ENCODE results near the gene SFXN2.

The SFXN2 gene

GRCh38 chr10:102781090-102781920 lies 66.9 kb downstream of the SFXN2 start:
- TF ChIP-seq CTCF (IDR thresholded peaks at IDR 0.05; ENCODE audit: control extremely low read depth, extremely low read depth, low read depth, missing control alignments), result no peak
- DNase-seq (ENCODE audit: extremely low spot score), result no peak
- POLR2A ChIA-PET, result no interaction called here
- CTCF ChIA-PET, result interaction anchor here (1.2 to 1.6 kb wide), 3 partner anchors 8 to 29 kb away, joined by 3 to 5 read pairs (median 4); no protein-coding TSS in a partner anchor

GRCh38 chr10:102781921-102782557 lies 67.6 kb downstream of the SFXN2 start:
- DNase-seq (ENCODE audit: extremely low spot score), result no peak
- CTCF ChIA-PET, result interaction anchor here (1.2 to 1.6 kb wide), 3 partner anchors 8 to 30 kb away, joined by 3 to 5 read pairs (median 4); no protein-coding TSS in a partner anchor
- POLR2A ChIA-PET, result no interaction called here
- TF ChIP-seq CTCF (IDR thresholded peaks at IDR 0.05; ENCODE audit: control extremely low read depth, extremely low read depth, low read depth, missing control alignments), result no peak

- TF ChIP-seq CTCF (IDR thresholded peaks at IDR 0.05; ENCODE audit: control extremely low read depth, extremely low read depth, low read depth, missing control alignments), result no peak
- CTCF ChIA-PET, result interaction anchor here (1.6 kb wide), 1 partner anchor 9 kb away, joined by 5 read pairs; no protein-coding TSS in a partner anchor
Measured at GRCh38 chr10:102782673-102783551, 68.5 kb downstream of the SFXN2 start.

GRCh38 chr10:102783568-102783967 lies 69.1 kb downstream of the SFXN2 start:
- no peak for TF ChIP-seq CTCF (IDR thresholded peaks at IDR 0.05; ENCODE audit: control extremely low read depth, extremely low read depth, low read depth, missing control alignments)
- ChIA-PET CTCF (no interaction called here), POLR2A (no interaction called here)
- no peak for DNase-seq (ENCODE audit: extremely low spot score)

More at GRCh38 chr10:102782673-102783551, 68.5 kb downstream of the SFXN2 start:
- DNase-seq (ENCODE audit: extremely low spot score), result no peak
- POLR2A ChIA-PET, result no interaction called here

GRCh38 chr10:102785818-102786217 lies 71.4 kb downstream of the SFXN2 start:
- no peak for TF ChIP-seq CTCF (IDR thresholded peaks at IDR 0.05; ENCODE audit: control extremely low read depth, extremely low read depth, low read depth, missing control alignments)
- ChIA-PET POLR2A (no interaction called here), CTCF (interaction anchor here (1.4 kb wide), 1 partner anchor 8 kb away, joined by 3 read pairs; no protein-coding TSS in a partner anchor)
- DNase-seq (ENCODE audit: extremely low spot score), result no peak
